RPMI7951 (cell line): ENCODE measurements around the gene TKFC. TPM values are rescaled to one million over a fixed set of nuclear protein-coding genes. Genes with fewer than 3 reads are reported as not detected.
A peak's percentile ranks its signal among the peaks of the same experiment; 100 is the strongest.

Experiments
- DNase-seq: peaks from one replicate; pipeline ENCODE4 v3.0.0-alpha.2; 2012; ENCODE audit warnings: low read depth
- total RNA-seq: library from RNA; depleted of rRNA; stranded (reverse); fragments of >200 nt; shearing (Covaris generic); gene quantifications from 2 replicates; pipeline ENCODE4 v1.2.3, GENCODE V29; 2014

TKFC gene
- total RNA-seq, 1 experiment from 2014 or later, result 16.1 TPM

DNA sequence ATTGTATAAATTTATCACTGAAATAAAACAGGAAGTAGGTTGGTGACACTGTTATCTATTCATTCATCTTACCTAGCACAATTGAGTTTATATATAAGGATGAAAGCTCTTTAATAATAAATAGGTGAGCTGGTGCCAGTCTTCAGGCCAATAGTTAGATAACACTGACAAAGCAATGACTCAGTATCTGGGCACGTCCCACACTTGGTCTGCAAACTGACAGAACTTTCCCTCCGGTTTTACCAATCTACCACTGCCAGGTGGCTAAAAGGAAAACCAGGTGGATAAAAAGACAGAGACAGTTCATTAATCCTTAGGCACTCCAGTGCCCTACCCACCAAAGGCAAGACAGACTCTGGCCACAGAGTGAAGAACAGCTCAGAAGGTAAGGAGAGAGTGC is 17.8 kb upstream of the TKFC start:
- no peak for DNase-seq

DNA sequence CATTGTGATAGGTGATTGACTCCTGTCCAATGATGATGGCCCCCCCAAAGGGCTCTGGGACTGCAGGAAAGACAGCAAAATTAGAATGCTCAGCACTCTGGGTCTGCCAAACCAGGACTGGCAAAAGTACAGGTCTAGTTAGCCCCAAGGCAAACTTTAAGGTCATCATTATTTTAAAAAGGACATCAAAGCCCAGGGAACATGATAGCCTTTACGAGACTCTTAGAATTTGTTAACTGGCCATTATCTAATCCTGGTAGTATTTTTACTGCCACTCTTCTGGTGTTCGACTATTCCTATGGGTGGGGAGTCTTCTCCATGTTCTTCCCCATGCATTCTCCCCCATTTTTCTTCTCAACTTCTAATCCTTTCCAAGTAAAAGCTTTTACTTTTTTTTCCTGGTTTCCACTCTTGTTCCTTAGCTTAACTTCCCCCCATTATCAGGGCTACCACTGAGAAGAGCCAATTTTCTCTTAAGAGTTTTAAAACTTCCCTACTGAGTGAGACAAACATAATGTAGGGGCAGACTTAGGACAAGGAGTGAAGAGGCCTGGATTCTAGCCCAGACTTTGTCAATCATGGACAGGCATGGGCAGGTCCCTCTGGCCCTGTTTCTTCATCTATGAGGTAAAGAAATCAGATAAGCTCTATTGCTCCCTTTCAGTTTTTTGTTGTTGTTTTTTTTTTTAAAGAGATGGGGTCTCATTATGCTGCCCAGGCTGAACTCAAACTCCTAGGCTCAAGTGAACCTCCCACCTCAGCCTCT is 7.2 kb upstream of the TKFC start:
- DNase-seq, result no peak

DNA sequence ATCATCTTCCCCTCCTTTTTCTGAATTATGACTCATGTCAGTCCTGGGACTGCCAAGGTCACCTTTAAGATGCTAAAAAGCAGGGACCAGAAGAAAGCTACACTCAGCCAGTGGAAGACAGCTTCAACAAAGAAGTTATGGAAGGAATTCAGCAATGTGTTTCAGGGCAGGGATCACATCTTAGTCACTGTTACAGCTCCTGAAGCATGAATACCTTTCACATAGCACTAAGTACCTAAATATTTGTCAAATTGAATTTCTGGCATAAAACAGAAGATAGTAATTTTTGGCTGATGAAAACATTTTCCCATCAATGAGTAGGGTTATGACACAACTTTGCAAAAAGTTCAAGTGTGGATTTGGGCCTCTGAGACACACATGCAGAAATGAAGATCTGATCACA is 5.4 kb upstream of the TKFC start:
- no peak for DNase-seq

DNA sequence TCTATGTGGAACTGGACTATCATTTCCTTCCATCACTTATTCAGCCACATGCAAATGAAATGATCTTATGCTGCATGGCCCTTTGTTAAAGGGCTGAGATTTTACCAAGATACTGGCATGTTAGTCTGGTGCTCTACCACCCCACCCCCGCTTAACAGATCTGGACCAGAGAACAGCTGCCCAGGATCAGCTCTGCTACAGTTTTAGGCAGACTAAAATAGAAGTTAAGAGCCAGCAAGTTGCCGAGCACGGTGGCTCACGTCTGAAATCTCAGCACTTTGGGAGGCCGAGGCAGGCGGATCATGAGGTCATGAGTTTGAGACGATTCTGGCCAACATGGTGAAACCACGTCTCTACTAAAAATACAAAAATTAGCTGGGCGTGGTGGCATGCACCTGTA is 4.7 kb upstream of the TKFC start:
- DNase-seq, result no peak

DNA sequence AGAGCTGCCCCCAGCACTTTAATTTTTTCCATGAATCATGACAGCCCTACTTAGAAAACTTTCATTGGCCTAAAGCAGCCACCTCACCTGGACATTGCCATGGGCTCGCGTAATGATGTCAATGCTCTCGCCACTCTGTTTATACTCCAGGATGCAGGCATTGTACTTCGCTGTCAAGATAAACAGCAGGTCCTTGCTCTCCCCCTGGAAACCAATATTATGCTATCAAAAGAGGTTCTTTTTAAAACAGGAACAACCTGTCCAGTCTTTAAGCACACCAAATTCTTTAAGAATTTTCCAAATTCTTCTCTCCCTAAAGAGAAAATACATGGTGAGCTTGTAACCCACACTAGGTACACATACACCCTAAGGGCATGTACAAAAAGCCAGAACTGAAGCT is 3.2 kb upstream of the TKFC start:
- DNase-seq, result no peak

DNA sequence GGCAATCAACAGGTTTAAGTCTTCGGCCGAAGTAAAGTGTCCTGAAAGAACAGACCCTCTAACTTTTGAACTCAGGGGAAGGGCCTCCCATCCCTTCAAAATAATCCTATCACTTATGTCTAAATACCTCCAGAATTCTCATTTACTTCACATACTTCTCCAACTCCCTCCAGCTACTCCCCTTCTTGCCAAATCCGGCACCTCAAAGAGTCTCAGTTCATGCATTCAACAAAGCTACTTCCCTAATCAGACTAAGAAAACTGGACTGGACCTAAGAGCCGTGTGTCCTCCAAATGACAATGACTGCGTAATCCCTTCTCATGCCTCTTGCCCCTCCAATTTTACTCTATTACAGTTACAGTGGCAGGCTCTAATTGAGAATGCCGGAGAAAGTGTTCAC is 1.4 kb upstream of the TKFC start:
- DNase-seq, result no peak

DNA sequence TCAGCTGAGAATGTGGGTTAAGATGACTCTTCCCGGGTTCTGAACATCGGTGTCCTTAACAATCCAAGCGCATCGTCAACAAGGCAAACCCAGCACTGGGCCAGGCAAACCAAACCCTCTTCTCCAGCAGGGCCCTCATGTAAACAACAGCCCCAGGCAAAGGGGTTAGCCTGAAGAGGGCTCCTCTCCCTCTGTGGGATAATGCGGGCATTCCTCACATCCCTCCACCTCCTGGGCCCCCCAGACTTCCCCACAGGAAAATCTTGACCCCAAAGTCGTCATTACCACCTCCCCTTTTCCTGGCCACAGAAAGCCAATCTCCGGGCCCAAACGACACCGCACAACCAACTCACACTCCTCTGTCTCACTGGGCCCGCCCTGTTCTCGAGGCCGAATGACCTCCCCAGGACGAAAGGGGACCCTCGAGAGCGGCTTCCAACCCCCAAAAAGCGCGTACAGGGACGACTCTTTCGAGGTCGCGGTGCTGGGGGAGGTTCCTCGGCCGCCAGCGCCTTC is 689 bp upstream of the TKFC start:
- peak; percentile 43 for DNase-seq

DNA sequence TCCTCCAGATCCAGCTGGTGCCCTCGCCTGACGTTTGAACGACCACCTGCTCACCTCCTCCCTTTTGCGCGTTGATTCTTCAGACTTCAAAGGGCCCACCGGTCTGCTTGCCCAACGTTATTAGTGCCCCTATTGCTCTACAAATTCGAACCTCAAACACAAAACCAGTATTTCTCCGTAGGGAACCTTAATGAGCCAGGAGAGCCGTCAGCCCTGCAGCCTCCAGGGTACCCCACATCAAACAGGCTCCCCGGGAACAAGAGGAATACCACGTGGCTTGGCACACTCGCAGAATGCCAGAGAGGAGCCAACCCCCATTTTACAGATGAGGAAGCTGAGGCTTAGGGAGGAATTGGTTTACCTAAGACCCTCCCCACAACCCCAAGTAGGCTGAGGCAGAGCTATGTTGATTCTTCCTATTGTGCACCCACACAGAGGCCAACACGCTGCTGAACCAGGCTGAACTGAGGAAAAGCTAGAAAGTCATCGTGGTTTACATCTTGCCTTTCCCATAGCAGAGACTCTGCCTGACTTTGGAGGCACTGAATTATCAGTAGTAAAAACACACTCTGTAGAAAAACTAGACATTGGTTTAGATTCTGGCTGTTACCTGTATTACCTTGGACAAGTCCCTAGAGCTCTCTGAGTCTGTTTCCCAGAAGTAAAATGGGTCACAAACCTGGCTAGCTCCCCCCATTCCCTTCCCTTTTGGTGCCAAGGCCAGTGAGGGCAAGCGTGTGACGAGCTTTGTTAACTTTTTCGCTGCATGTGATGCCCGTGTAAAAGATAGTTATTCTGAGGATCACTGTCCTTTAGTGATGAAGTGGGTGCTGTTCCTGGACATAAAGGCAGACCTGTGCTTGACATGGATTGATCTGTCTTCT is 764 bp downstream of the TKFC start:
- DNase-seq, result no peak

DNA sequence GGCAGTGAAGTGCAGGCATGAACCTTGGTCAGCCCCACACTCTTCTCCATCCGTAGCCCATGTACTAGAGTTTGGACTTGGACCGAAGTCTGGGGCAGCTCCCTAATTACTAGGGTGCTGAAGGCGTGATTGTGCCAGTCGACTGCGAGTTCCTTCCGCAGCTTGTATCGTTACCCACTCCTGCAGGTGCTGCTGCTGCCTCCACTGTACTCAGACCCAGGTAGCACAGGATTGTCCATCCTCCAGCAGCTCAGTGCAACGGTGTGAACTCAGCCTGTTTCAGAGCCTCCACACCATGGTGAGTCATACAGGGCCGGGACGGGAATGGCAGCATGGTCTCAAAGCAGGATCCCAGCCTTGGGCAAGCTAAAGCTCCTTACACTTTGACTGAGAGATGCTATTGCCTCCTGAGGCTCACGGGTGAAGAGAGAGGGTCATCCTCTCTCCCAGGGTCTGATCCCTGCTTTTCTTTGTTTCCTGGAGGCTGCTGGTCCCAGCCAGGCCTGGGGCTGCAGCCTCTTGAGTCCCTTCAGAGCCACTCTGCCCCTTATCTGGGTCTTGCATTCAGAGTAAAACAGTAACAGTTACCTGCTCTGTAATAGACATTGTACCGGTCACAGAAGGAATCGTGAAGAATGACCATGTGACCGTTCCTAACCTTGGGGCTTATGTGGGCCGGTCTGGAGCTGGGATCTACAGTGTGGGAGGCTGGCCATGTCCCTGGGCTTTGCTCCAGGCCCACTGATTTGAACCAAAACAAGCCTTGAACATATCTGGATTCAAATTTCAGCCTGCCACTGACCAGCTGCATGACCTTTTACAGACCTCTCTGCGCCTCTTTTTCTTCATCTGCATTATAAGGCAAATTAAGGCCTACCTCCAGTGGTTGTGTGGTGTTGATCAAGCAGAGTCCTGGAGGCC is 1.7 kb downstream of the TKFC start:
- DNase-seq, result peak; percentile 62

DNA sequence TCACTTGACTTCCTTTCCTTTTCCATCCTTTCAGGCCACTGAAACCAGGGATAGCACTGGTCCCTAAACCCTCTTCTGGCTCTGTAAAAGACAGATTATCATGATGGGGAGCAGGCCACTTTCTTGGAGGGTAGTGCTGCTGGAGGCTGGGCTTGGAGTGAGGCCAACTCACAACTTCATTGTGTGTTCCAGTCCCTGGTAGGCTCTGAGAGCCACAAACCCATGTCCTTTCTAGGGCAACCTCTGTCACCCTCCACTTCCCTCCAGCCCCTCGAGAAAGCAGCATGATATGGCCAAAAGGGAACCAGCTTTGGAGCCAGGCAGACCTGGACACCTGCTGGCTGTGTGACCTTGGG is 2.3 kb downstream of the TKFC start:
- no peak for DNase-seq

DNA sequence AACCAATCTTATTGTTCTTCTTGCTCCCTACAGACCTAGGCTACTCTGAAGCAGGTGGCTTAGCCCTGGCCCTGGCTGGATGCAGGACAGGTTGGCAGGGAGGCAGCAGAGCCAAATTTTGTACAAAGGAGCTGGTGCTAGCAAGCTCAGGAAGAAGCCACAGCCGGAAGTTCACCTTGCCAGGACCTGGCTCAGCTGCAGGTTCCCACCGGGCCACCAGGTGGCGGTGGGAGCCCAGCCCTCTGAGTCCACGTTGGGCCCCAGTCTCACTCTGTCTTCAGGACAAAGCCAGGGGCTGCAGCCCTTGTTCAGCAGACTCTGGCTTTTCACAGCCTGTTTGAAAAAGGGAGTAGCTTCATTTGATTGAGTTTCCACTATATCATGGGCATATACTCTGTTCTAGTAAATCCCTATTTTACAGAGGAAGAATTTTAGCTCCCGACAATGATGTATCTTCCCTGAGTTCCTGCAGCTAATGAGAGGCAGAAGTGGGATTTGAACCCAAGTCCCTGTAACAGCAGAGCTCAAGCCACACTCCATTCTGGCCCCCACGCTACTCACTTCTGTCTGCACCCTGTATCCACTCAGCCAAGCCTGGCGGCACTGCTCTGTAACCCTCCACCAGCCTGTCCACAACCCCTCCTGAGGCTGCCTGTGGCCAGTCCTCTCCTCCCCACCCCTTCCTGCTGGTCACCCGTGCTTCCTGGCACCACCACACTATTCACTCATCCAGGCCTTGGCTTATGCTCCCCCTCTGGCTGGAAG is 3.3 kb downstream of the TKFC start:
- peak; percentile 68 for DNase-seq

DNA sequence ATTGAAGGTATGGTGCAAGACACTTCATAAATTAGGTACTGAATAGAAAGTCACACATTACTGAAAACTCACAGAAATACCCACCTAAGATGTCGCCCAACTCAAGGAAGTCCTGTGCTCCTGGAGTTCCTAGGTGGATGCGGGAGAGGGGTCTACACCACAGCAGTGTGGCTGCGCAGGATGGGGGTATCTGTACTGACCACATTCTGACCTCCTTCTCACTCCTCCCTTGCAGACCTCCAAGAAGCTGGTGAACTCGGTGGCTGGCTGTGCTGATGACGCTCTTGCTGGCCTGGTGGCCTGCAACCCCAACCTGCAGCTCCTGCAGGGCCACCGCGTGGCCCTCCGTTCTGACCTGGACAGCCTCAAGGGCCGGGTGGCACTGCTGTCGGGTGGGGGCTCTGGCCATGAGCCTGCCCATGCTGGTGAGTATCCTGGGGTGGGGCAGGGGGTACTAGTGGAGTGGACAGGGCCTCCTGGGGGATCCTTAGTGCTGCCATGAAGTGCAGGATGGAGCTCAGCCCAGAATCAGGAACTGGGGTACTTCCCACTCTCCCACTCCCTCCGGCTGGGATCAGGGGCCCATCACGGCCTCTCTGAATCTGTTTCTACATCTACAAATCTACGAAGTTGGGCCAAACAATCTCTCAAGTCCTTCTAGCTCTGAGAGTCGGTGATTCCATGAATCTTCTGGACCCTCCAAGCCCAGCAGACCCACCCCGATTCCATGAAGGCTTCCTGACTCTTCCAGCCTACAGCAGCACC is 4.9 kb downstream of the TKFC start:
- DNase-seq, result no peak

DNA sequence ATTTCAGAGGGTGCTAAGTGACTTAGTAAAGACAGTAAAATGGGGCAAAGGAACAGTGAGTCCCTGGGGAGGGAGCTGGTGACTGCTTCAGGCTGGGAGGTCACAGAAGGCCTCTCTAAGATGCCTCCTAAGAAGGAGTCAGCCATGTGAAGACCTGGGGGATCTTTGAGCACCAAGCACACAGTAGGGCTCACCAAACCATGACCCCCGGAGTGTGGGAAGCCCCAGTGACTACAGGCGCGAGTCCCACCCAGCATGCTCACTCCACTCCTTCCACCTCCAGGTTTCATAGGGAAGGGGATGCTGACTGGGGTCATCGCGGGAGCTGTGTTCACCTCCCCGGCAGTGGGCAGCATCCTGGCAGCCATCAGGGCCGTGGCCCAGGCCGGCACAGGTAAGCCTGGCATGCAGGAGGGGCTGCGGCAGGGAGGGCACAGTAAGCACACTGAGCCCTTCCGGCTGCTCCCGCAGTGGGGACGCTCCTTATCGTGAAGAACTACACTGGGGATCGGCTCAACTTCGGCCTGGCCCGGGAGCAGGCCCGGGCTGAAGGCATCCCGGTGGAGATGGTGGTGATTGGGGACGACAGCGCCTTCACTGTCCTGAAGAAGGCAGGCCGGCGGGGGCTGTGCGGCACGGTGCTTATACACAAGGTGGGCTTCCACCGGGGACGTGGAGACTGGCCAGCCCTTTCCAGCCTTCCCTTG is 5.9 kb downstream of the TKFC start:
- no peak for DNase-seq

DNA sequence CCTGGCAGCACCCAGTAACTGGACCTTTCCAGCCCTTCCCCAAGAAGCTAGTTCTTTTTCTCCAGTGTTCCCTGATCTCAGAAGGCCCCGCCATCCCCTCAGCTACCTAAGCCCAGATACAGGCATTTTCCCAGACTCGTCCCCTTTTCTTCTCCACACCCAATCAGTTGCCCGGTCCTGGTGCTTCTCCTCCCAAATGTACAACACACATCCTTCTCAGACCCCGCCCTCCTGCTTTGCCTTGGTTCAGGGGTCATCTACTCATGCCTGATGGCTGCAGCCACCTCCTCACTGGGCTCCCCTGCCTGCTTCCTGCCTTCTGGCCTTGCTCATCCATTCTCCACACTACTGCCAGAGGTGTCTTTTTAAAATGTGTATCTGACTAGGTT is 6.5 kb downstream of the TKFC start:
- no peak for DNase-seq

DNA sequence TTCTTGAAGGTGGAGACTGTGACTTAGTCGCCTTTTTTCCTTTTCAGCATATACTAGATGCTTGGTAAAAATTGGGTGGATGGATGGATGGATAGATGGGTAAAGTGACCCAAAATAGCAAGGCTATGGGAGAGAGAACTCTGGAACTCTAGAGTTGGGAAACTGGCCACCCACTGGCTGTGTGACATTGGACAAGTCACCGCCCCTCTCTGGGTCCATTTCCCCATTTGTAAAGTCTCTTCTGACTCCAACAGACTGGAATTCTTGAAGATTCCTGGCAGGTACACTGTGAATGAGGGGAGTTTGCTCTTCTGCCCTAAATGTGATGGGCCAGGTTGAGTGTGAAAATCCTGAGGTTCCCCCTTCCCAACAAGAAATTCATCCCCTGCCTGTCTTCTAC is 8.0 kb downstream of the TKFC start:
- DNase-seq, result no peak

DNA sequence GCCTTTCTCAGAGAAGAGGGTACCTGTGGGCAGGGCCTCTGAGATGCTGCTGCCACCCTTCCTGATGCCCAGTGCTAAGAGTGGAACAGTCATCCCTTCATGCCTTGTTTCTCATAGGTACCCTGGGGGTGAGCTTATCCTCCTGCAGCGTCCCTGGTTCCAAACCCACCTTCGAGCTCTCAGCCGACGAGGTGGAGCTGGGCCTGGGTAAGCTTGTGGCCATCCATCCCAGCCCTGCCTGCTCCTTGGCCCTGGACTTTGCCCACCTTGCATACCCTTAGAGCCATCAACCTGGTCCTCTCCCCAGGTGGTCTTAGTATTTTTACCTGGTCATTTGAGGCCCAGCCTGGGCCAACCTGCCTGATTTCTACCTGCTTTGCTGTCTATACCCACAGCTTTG is 8.7 kb downstream of the TKFC start:
- no peak for DNase-seq

DNA sequence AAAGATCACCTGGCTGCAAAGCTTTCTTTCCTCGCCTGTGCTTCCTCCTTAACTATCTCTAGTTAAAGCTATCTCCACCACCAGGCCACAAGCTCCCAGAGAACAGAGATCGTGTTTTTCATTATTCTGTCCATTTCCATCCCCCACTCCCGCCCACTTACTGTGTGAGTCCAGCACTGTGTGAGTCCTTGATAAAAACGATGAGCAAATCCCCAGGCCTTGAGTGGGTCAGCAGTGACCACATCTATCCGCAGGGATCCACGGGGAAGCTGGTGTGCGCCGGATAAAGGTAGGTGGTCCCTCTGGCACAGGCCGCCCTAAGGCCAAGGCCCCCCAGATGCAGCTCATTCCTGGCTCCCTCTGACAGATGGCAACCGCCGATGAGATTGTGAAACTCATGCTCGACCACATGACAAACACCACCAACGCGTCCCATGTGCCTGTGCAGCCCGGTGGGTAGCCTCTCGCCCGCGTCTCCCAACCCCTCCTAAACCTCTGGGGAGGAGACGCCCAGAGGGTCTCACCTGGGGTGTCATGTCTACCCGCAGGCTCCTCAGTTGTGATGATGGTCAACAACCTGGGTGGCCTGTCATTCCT is 9.3 kb downstream of the TKFC start:
- no peak for DNase-seq

DNA sequence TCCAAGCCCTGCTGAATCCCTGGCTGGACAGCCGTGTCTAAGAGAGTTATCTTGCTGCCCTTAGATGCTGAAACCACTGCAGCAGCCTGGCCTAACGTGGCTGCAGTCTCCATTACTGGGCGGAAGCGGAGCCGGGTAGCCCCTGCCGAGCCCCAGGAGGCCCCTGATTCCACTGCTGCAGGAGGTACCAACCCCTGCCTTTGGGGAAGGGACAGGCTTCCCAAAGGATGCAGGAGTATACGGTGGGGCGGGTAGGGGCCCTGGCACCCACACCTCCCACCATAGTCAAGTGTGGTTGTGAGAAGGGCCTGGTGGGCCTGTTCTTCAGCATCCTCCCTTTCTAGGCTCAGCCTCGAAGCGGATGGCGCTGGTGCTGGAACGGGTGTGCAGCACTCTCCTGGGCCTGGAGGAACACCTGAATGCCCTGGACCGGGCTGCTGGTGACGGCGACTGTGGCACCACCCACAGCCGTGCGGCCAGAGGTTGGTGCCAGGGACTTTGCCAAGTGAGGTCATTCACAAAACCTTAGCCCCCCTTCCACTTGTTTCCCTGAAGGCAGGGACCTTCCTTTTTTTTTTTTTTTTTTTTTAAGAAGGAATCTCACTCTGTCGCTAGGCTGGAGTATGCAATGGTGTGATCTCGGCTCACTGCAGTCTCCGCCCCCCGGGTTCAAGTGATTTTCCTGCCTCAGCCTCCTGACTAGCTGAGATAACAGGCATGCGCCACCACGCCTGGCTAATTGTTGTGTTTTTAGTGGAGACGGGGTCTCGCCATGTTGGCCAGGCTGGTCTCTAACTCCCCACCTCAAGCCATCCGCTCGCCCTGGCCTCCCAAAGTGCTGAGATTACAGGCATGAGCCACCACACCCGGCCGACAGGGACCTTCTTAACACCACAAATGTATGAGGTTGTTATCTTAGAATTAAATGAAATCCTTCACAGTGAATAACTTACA is 11.0 kb downstream of the TKFC start:
- DNase-seq, result no peak
